ENCODE measurements around the gene PLEKHA7. TPM values are rescaled to one million over a fixed set of nuclear protein-coding genes. Genes with fewer than 3 reads are reported as not detected.

Gene PLEKHA7
- total and polyA plus RNA-seq, 2 of the 4 experiments (the other 2 are of a cell fraction) = 0.12 TPM; not detected in 1

DNA sequence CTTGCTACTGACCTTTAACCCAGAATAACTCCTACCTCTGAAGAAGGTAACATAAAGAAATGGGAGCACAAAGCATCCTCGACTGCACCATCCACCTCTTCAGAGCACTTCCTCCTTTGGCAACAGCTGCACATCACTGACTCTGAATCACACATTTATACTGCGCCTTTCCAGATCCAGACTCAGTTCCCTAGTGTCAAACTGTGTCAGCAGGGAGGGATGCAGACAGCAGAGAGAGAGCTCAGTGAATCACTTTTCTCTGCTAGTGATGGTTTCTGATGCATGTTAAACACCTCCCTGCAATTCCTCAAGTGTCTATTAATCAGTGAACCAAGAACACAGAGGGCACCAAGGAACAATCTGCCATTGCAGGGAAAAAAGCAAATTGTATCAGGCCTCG lies 118.9 kb downstream of the PLEKHA7 start:
- dilution Hi-C loops (cut with HindIII; ENCODE audit: low sequenced_read_pairs, unreplicated experiment) = no loop called here
- no peak overlapping the region for H2AK5ac ChIP-seq (ENCODE audit: low read depth, low read length)
- no peak overlapping the region for H4K91ac ChIP-seq (ENCODE audit: insufficient read depth, low read depth, low read length)
- no peak overlapping the region for H2BK15ac ChIP-seq (ENCODE audit: low read depth, low read length)
- H3K4me1 ChIP-seq (ENCODE audit: control insufficient read depth, insufficient read depth, low read length) = no peaks in the 10 kb centered on the region
- no peaks in the 10 kb centered on the region for H4K20me1 ChIP-seq (ENCODE audit: insufficient read depth, low read length)
- no peak overlapping the region for H3K4ac ChIP-seq (ENCODE audit: low read depth, low read length)
- in situ Hi-C loops (cut with MboI; ENCODE audit: low sequenced_read_pairs) = no loop called here
- no peak overlapping the region for H3K27ac ChIP-seq (ENCODE audit: insufficient read depth, low read length)
- ATAC-seq (ENCODE audit: low read depth) = no peak
- no peak overlapping the region for H2BK5ac ChIP-seq (ENCODE audit: low read depth, low read length, poor library complexity, severe bottlenecking)
- no peak overlapping the region for H3K18ac ChIP-seq (ENCODE audit: low read depth, low read length)
- intact Hi-C loops (cut with micrococcal nuclease) = no loop called here
- no peak overlapping the region for H3K4me2 ChIP-seq (ENCODE audit: low read depth, low read length)
- no peak overlapping the region for H3K4me3 ChIP-seq (ENCODE audit: insufficient read depth, low read depth, low read length)
- no peaks in the 10 kb centered on the region for H3K79me1 ChIP-seq (ENCODE audit: low read depth in 1 of 2, low read length in 2 of 2)
- CTCF ChIA-PET = no interaction called here
- H2AFZ ChIP-seq (replicated peaks; ENCODE audit: low read length, poor library complexity) = no peak overlapping the region
- H3K27me3 ChIP-seq (ENCODE audit: control insufficient read depth, insufficient read depth, low read length) = peaks cover 4% of the 10 kb centered on the region
- WGBS, 2 experiments (ENCODE audit: extremely low coverage in 2 of 2, insufficient read length in 1 of 2) = no CpG with 5 or more reads among the region's 3 CpGs
- H2AK9ac ChIP-seq (replicated peaks; ENCODE audit: low read depth, low read length, poor library complexity) = no peak overlapping the region
- no peak overlapping the region for H3K14ac ChIP-seq (replicated peaks; ENCODE audit: low read depth, low read length)
- no peak overlapping the region for H2BK20ac ChIP-seq (ENCODE audit: low read depth, low read length)
- no peak for DNase-seq
- no peak overlapping the region for H3K23ac ChIP-seq (ENCODE audit: low read depth, low read length)
- no peak overlapping the region for H3K56ac ChIP-seq (ENCODE audit: extremely low read depth, insufficient read depth, low read length)
- H3K9ac ChIP-seq (ENCODE audit: low read depth, low read length) = no peak overlapping the region
- no peak overlapping the region for H4K5ac ChIP-seq (ENCODE audit: low read depth, low read length)
- H4K8ac ChIP-seq (ENCODE audit: low read depth in 2 of 2, low read length in 2 of 2) = no peak overlapping the region
- POLR2A ChIA-PET (ENCODE audit: unreplicated experiment) = no interaction called here
- H3K9me3 ChIP-seq (ENCODE audit: control insufficient read depth, insufficient read depth, low read length) = no peaks in the 10 kb centered on the region
- no peaks in the 10 kb centered on the region for H3K9me1 ChIP-seq (ENCODE audit: insufficient read depth, low read length)
- no TSS peak for BruUV-seq (replicated peaks)
- TF ChIP-seq MAZ (IDR thresholded peaks at IDR 0.05; ENCODE audit: borderline replicate concordance, low read depth, low read length) (no peak), FOS (IDR thresholded peaks at IDR 0.05; ENCODE audit: low read depth, low read length) (no peak), POLR2A (IDR thresholded peaks at IDR 0.05; ENCODE audit: low read depth, low read length) (no peak), MXI1 (IDR thresholded peaks at IDR 0.05; ENCODE audit: borderline replicate concordance, low read depth, low read length) (no peak), CEBPB (IDR thresholded peaks at IDR 0.05; ENCODE audit: low read depth, low read length) (no peak), RAD21 (IDR thresholded peaks at IDR 0.05; ENCODE audit: low read length) (no peak), RFX5 (IDR thresholded peaks at IDR 0.05; ENCODE audit: low read depth, low read length) (no peak), SMC3 (IDR thresholded peaks at IDR 0.05; ENCODE audit: low read depth, low read length) (no peak), NFE2L2 (IDR thresholded peaks at IDR 0.05; ENCODE audit: low read depth, low read length) (no peak), BHLHE40 (IDR thresholded peaks at IDR 0.05; ENCODE audit: low read depth, low read length) (no peak), MAFK (IDR thresholded peaks at IDR 0.05; ENCODE audit: low read depth, low read length) (no peak), RCOR1 (IDR thresholded peaks at IDR 0.05; ENCODE audit: insufficient replicate concordance, low read length) (no peak), CHD1 (IDR thresholded peaks at IDR 0.05; ENCODE audit: low read depth, low read length) (no peak)
- TF ChIP-seq, protein P1, sequence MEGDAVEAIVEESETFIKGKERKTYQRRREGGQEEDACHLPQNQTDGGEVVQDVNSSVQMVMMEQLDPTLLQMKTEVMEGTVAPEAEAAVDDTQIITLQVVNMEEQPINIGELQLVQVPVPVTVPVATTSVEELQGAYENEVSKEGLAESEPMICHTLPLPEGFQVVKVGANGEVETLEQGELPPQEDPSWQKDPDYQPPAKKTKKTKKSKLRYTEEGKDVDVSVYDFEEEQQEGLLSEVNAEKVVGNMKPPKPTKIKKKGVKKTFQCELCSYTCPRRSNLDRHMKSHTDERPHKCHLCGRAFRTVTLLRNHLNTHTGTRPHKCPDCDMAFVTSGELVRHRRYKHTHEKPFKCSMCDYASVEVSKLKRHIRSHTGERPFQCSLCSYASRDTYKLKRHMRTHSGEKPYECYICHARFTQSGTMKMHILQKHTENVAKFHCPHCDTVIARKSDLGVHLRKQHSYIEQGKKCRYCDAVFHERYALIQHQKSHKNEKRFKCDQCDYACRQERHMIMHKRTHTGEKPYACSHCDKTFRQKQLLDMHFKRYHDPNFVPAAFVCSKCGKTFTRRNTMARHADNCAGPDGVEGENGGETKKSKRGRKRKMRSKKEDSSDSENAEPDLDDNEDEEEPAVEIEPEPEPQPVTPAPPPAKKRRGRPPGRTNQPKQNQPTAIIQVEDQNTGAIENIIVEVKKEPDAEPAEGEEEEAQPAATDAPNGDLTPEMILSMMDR (conservative IDR thresholded peaks at IDR 0.05; ENCODE audit: low read depth, low read length) = no peak
- TF ChIP-seq, protein P2, sequence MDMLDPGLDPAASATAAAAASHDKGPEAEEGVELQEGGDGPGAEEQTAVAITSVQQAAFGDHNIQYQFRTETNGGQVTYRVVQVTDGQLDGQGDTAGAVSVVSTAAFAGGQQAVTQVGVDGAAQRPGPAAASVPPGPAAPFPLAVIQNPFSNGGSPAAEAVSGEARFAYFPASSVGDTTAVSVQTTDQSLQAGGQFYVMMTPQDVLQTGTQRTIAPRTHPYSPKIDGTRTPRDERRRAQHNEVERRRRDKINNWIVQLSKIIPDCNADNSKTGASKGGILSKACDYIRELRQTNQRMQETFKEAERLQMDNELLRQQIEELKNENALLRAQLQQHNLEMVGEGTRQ (IDR thresholded peaks at IDR 0.05; ENCODE audit: low read depth, low read length) = no peak
- TF ChIP-seq, protein P3, sequence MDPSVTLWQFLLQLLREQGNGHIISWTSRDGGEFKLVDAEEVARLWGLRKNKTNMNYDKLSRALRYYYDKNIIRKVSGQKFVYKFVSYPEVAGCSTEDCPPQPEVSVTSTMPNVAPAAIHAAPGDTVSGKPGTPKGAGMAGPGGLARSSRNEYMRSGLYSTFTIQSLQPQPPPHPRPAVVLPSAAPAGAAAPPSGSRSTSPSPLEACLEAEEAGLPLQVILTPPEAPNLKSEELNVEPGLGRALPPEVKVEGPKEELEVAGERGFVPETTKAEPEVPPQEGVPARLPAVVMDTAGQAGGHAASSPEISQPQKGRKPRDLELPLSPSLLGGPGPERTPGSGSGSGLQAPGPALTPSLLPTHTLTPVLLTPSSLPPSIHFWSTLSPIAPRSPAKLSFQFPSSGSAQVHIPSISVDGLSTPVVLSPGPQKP (IDR thresholded peaks at IDR 0.05; ENCODE audit: borderline replicate concordance, low read depth, low read length) = no peak
- no peaks in the 10 kb centered on the region for H3K36me3 ChIP-seq (ENCODE audit: control insufficient read depth, insufficient read depth, low read length)
- no peak overlapping the region for H2BK120ac ChIP-seq (ENCODE audit: low read depth, low read length)
